ENCODE data around the gene CDH23.

The CDH23 gene

DNA sequence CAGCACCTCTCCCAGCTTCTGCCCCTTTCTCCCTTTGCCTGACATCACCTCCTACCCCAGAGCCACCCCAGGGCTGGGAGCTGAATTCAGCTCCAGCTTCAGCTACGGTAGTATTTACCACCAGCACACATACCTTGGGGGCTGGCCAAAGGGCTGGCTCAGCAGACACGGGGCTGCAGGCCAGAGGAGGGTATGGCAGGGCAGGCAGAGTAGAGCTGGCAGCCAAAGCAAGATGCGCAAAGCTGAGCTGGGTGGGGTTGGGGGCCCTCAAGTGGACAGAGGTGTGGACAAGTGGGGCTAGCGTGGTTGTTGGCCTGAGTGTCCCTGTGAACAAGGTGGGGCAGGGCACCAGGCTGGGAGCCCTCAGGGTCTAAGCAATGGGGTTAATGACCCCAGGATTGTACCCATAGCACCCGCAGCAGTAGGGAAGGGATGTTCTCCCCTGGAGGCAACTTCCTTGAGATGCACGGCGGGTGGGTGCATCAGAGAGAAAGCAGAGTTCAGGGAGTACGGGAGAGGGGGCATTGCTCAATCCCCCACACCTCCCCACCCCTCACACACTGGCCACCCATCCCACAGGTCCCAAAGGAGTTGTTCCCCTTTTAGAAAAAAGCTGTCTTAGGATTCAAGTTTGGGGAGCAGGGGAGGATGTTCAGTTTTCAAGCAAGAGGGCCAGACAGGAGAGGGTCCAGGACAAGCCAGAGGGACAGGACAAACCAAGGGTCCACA is 368.6 kb downstream of the CDH23 start:
- Histone ChIP-seq H4K20me1 (ENCODE audit: insufficient read depth, low read length) (no peaks in the 10 kb centered on the region), H3K27ac (ENCODE audit: low read length) (no peak overlapping the region), H3K4me2 (ENCODE audit: low read depth, low read length) (no peak overlapping the region), H3K9ac (ENCODE audit: low read length) (no peak overlapping the region), H3K9me2 (replicated peaks; ENCODE audit: insufficient read depth, low read length) (no peaks in the 10 kb centered on the region), H2AFZ (ENCODE audit: low read length) (no peak overlapping the region), H3K4me1 (ENCODE audit: low read length) (peaks cover 10% of the 10 kb centered on the region), H3F3A (ENCODE audit: insufficient read depth, low read length) (peaks cover 6% of the 10 kb centered on the region), H3K27me3 (replicated peaks; ENCODE audit: insufficient read depth, low read length) (no peaks in the 10 kb centered on the region), H3K4me3 (ENCODE audit: low read length) (no peak overlapping the region), H3K36me3 (replicated peaks; ENCODE audit: insufficient read depth, low read length) (no peaks in the 10 kb centered on the region), H3K79me2 (ENCODE audit: low read length) (no peaks in the 10 kb centered on the region; the same call in 1 of the 2 replicates), H3K9me3 (replicated peaks; ENCODE audit: insufficient read depth, low read length) (no peaks in the 10 kb centered on the region)
- no peak for TF ChIP-seq EZH2phosphoT487 (IDR thresholded peaks at IDR 0.05; ENCODE audit: low read length)
- TF ChIP-seq EZH2 (optimal IDR thresholded peaks at IDR 0.05; ENCODE audit: low read depth, low read length), result no peak
- TF ChIP-seq, protein P1, sequence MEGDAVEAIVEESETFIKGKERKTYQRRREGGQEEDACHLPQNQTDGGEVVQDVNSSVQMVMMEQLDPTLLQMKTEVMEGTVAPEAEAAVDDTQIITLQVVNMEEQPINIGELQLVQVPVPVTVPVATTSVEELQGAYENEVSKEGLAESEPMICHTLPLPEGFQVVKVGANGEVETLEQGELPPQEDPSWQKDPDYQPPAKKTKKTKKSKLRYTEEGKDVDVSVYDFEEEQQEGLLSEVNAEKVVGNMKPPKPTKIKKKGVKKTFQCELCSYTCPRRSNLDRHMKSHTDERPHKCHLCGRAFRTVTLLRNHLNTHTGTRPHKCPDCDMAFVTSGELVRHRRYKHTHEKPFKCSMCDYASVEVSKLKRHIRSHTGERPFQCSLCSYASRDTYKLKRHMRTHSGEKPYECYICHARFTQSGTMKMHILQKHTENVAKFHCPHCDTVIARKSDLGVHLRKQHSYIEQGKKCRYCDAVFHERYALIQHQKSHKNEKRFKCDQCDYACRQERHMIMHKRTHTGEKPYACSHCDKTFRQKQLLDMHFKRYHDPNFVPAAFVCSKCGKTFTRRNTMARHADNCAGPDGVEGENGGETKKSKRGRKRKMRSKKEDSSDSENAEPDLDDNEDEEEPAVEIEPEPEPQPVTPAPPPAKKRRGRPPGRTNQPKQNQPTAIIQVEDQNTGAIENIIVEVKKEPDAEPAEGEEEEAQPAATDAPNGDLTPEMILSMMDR (IDR thresholded peaks at IDR 0.05; ENCODE audit: low read length), result no peak
- no peak for DNase-seq

DNA sequence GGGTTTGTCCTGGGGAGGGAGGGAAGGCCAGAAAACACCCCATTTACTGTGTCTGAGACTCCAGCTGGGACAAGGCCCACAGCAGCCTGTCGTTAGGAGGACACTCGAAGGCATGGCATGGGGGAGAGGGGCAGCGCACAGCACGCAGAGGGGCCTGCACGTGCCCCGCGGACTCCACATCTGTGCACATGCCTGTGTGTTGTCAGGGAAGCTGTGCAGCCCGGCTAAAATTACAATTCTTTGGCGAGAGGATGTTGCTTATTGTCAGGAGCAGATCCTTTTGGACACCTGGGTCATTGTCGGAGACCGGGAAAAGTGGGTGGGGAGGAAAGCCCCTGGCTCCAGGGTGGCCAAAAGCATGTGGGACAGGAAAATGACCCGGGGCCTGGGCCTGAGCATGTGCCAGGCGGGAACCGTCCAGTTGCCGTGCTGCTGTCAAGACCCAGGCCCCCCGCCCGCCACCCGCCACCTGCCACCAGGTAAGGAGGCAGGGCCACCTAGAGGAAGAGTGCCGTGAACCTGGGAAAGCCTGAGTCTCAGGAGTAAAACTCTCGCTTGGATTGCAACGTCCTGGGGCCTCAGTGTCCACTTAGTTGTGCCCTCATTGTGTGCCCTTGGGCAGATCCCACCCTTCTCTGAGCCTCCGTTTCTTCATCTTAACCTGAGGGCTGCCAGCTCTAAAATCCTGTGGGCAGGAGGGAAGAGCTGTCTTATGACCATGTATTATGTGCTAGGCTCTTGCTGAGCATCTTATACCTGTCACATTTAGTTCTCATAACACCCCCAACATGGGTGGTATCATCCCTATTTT is 369.4 kb downstream of the CDH23 start:
- Histone ChIP-seq H3K27ac (ENCODE audit: low read length) (no peak overlapping the region), H2AFZ (ENCODE audit: low read length) (no peak overlapping the region), H3K4me1 (ENCODE audit: low read length) (peaks cover 10% of the 10 kb centered on the region), H3K9ac (ENCODE audit: low read length) (no peak overlapping the region), H4K20me1 (ENCODE audit: insufficient read depth, low read length) (no peaks in the 10 kb centered on the region), H3K9me3 (replicated peaks; ENCODE audit: insufficient read depth, low read length) (no peaks in the 10 kb centered on the region), H3K36me3 (replicated peaks; ENCODE audit: insufficient read depth, low read length) (no peaks in the 10 kb centered on the region), H3K9me2 (replicated peaks; ENCODE audit: insufficient read depth, low read length) (no peaks in the 10 kb centered on the region), H3K4me3 (ENCODE audit: low read length) (no peak overlapping the region), H3K4me2 (ENCODE audit: low read depth, low read length) (no peak overlapping the region), H3F3A (ENCODE audit: insufficient read depth, low read length) (peaks cover 6% of the 10 kb centered on the region), H3K27me3 (replicated peaks; ENCODE audit: insufficient read depth, low read length) (no peaks in the 10 kb centered on the region), H3K79me2 (ENCODE audit: low read length) (no peaks in the 10 kb centered on the region; the same call in 1 of the 2 replicates)
- TF ChIP-seq EZH2 (optimal IDR thresholded peaks at IDR 0.05; ENCODE audit: low read depth, low read length) (no peak), EZH2phosphoT487 (IDR thresholded peaks at IDR 0.05; ENCODE audit: low read length) (no peak)
- TF ChIP-seq, protein P1 (IDR thresholded peaks at IDR 0.05; ENCODE audit: low read length), result no peak
- DNase-seq, result no peak

DNA sequence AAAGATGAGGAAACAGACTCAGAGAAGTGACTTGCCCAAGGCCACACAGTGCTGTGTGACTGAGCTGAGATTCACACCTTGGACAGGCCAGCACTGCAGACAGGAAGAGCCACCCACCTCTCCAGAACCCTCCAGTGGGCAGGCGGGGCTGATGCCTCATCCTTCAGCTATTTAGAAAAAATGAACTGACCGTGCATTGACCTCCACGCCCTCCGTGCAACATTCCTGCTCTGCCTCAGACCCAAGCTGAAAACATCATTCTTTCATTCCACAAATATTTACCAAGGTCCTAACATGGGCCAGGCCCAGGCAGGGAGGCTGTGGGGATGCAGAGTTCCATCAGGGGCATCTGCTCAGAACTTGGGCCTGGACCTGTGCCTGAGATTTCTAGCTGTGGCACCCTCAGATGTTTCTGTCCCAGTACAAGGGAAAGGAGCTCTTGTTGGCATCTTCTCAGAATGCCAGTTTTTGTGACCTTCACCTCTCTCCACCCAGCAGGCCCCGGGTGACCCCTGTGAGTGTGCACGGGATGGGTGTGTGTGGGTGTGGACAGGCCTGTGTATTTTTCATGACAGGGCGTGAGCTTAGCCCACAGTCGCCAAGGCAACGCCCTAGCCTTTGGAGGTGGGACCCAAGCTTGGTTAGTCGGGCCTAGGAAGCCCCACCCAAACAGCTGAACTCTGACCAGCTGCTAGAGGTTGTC is 370.1 kb downstream of the CDH23 start:
- H3K9me3 ChIP-seq (replicated peaks; ENCODE audit: insufficient read depth, low read length), result no peaks in the 10 kb centered on the region
- no peak overlapping the region for H3K9ac ChIP-seq (ENCODE audit: low read length)
- H3K36me3 ChIP-seq (replicated peaks; ENCODE audit: insufficient read depth, low read length), result no peaks in the 10 kb centered on the region
- H4K20me1 ChIP-seq (ENCODE audit: insufficient read depth, low read length), result no peaks in the 10 kb centered on the region
- no peaks in the 10 kb centered on the region for H3K27me3 ChIP-seq (replicated peaks; ENCODE audit: insufficient read depth, low read length)
- TF ChIP-seq EZH2 (optimal IDR thresholded peaks at IDR 0.05; ENCODE audit: low read depth, low read length) (no peak), EZH2phosphoT487 (IDR thresholded peaks at IDR 0.05; ENCODE audit: low read length) (no peak)
- TF ChIP-seq, protein P1 (IDR thresholded peaks at IDR 0.05; ENCODE audit: low read length), result no peak
- H3K9me2 ChIP-seq (replicated peaks; ENCODE audit: insufficient read depth, low read length), result no peaks in the 10 kb centered on the region
- no peak overlapping the region for H3K27ac ChIP-seq (ENCODE audit: low read length)
- H3K4me1 ChIP-seq (ENCODE audit: low read length), result peaks cover 10% of the 10 kb centered on the region
- peaks cover 6% of the 10 kb centered on the region for H3F3A ChIP-seq (ENCODE audit: insufficient read depth, low read length)
- DNase-seq, result no peak
- H3K4me3 ChIP-seq (ENCODE audit: low read length), result no peak overlapping the region
- H3K79me2 ChIP-seq (ENCODE audit: low read length), result no peaks in the 10 kb centered on the region; the same call in 1 of the 2 replicates
- no peak overlapping the region for H3K4me2 ChIP-seq (ENCODE audit: low read depth, low read length)
- H2AFZ ChIP-seq (ENCODE audit: low read length), result no peak overlapping the region

All from MM.1S (cell line).